Lung (tissue), 12 donors: ENCODE data around the gene GNS. TPM values are rescaled to one million over a fixed set of nuclear protein-coding genes. Genes with fewer than 3 reads are reported as not detected.

Source experiments
- ATAC-seq: fragments of 200-7000 bp; cut with Tn5 transposase; one replicate; pipeline ENCODE4 v1.9.1; 2020; ENCODE audit warnings: moderate number of reproducible peaks; ENCODE audit not compliant: insufficient read depth, low FRiP score
- DNase-seq, 3 donors: peaks; one replicate each; pipeline ENCODE4 v3.0.0-alpha.2; 2013 to 2017
- H3K27ac ChIP-seq, 2 donors: one replicate each; pipeline ENCODE4 v1.5.1; 2013; ENCODE audit warnings: mild to moderate bottlenecking in 2 of 2, moderate library complexity in 2 of 2, control low read depth in 1 of 2, inconsistent platforms in 1 of 2, low read depth in 1 of 2, low read length in 1 of 2
- H3K27me3 ChIP-seq, 3 donors: one replicate each; pipeline ENCODE4 v1.5.1; 2013; ENCODE audit warnings: low read length in 2 of 3; ENCODE audit not compliant: control insufficient read depth in 3 of 3, insufficient read depth in 3 of 3
- H3K36me3 ChIP-seq, 4 donors: one replicate each; pipeline ENCODE4 v1.5.1; 2013; ENCODE audit warnings: low read length in 4 of 4, mild to moderate bottlenecking in 1 of 4, moderate library complexity in 1 of 4; ENCODE audit not compliant: control insufficient read depth in 4 of 4, insufficient read depth in 4 of 4
- H3K4me1 ChIP-seq, 5 donors: one replicate each; pipeline ENCODE4 v1.5.1; 2013; ENCODE audit warnings: low read length in 5 of 5, mild to moderate bottlenecking in 2 of 5, moderate library complexity in 1 of 5; ENCODE audit not compliant: control insufficient read depth in 5 of 5, insufficient read depth in 5 of 5
- H3K4me3 ChIP-seq: one replicate; pipeline ENCODE4 v1.5.1; 2013; ENCODE audit warnings: mild to moderate bottlenecking, control low read depth, moderate library complexity
- H3K9ac ChIP-seq, 2 donors: one replicate each; pipeline ENCODE4 v1.5.1; 2013; ENCODE audit warnings: low read length in 2 of 2, control low read depth in 1 of 2; ENCODE audit not compliant: insufficient read depth in 1 of 2
- H3K9me3 ChIP-seq, 4 donors: one replicate each; pipeline ENCODE4 v1.5.1; 2013; ENCODE audit warnings: low read length in 3 of 4, mild to moderate bottlenecking in 1 of 4, moderate library complexity in 1 of 4; ENCODE audit not compliant: control insufficient read depth in 4 of 4, insufficient read depth in 3 of 4
- CTCF ChIP-seq: IDR thresholded peaks from 2 replicates; pipeline ENCODE4 v1.5.1; 2012; ENCODE audit warnings: mild to moderate bottlenecking; ENCODE audit errors: control extremely low read depth, extremely low read depth
- WGBS, 2 donors: extraction: QIAGEN DNeasy Blood & Tissue Kit; methylation state at CpG; one replicate each; pipeline ENCODE4 v1.1.7; 2013; 5-methylcytosine and 5-hydroxymethylcytosine counted together
- polyA plus RNA-seq, 2 donors: library from polyadenylated mRNA; stranded (reverse); fragments of 200-250 nt; gene quantifications; one replicate each; pipeline ENCODE4 v1.2.1, GENCODE V29; 2013
- total RNA-seq, 2 donors: library from RNA; depleted of rRNA in 1 of 2; stranded (reverse); fragments of >200 nt in 1 of 2; gene quantifications; one replicate each; pipeline ENCODE4 v1.2.1, GENCODE V29; 2014 to 2021
- donor health status: control.
- donor health status: control.
- donor health status: Bipolar disorder and iron deficiency.
- donor health status: healthy.
- donor health status: DM: yes; HTN: yes; CAD: no.

GNS gene
- total and polyA plus RNA-seq, 4 donors, result 27.6 to 149 (median 139) TPM

DNA sequence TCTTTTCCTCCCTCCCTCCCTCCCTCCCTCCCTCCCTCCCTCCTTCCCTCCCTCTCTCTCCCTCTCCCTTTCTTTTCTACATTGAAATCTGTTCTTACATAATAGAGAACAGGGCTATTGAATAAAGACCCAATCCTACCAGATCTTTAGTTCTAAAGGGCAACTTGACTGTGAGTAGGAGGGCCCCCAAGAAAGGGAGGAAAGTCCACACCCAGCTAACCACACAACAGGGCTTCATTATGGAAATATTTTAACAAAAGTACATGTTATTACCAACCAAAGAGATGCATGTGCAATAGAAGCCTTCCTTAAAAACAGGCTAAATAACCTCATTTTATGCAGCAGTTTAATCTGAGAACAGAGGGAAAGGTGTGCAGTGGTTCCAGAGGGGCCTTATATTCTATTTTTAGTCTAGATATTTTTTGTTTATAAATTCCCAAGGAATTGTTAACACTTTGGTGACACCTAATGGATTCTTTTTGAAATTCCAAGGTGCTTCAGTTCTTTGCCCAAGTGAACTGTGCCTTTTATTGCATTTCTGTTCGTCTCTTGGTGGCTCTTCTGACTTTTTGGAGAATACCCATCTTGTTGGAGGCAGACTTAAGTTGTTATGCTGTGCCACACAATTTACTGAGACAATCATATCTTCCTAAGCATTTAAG, 63.0 kb downstream of the GNS start:
- H3K9me3 ChIP-seq, result no peaks in the 10 kb centered on the region
- DNase-seq (peak in 2 of 3 donors; percentile 58 to 65), ATAC-seq (no peak)
- H3K9ac ChIP-seq, result no peak overlapping the region
- H3K4me3 ChIP-seq, result no peak overlapping the region
- peaks cover 5 to 16% (median 9%) of the 10 kb centered on the region in 4 donors for H3K36me3 ChIP-seq
- 49 to 54% methylated on average over 1 of the region's 1 CpG for WGBS, 2 donors
- H3K27me3 ChIP-seq, result no peaks in the 10 kb centered on the region
- peaks cover 2 to 8% (median 4%) of the 10 kb centered on the region in 5 donors for H3K4me1 ChIP-seq
- TF ChIP-seq CTCF, result no peak
- peak overlapping the region in 1 of 2 donors; percentile 14 for H3K27ac ChIP-seq

GRCh38 chr12:64695550-64695949, 63.7 kb downstream of the GNS start:
- WGBS, 2 donors, result 80 to 82% methylated on average over 5 of the region's 5 CpGs
- no peak overlapping the region for H3K27ac ChIP-seq
- H3K4me3 ChIP-seq, result no peak overlapping the region
- H3K9ac ChIP-seq, result no peak overlapping the region
- peaks cover 5 to 16% (median 9%) of the 10 kb centered on the region in 4 donors for H3K36me3 ChIP-seq
- H3K27me3 ChIP-seq, result no peaks in the 10 kb centered on the region
- DNase-seq (no peak), ATAC-seq (no peak)
- peaks cover under 1 to 10% (median 3%) of the 10 kb centered on the region in 5 donors for H3K4me1 ChIP-seq
- no peak for TF ChIP-seq CTCF
- no peaks in the 10 kb centered on the region for H3K9me3 ChIP-seq

DNA sequence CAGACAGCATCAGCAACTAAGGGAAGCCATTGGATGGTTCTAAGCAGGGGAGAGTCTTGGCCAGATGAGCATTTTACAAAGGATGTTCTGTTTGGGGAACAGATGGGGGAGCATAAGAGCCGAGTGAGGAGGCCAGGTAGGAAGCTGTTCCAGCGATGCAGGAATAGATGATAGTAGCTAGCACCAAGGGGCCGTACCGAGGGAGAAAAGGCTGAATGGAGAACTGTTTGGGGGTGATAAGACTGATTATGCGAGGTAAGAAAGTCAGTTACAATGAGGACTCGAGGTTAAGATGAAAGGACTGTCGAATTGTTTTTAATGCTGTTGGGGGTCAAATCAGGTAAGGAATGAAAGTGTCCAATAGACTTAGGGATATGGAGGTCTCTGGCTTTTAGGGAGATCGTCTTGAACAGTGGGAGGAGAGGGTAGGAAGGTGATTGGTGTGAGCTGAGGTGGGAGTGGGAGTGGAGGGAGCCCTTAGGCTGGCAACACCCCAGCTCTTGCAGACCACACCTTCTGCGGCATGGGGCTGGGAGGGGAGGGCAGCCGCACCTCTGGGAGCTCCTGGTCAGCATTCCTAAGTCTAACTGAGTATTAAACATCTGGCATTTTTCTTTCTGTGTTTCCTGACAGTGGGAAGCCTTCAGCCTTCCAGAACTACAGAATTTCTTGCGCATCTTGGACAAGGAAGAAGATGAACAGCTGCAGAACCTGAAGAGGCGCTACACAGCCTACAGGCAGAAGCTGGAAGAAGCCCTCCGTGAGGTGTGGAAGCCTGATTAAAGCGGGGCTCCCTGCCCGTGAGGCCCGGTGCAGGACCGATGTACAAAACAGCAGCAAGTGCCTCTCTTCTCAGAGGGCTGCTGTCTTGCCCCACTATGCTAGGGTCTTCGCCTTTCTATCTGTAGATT, 64.8 kb downstream of the GNS start:
- Histone ChIP-seq H3K4me1 (peaks cover 0 to 10% (median 3%) of the 10 kb centered on the region in 5 donors), H3K9me3 (no peaks in the 10 kb centered on the region), H3K4me3 (no peak overlapping the region), H3K27ac (no peak overlapping the region), H3K9ac (no peak overlapping the region), H3K36me3 (peaks cover 3 to 16% (median 7%) of the 10 kb centered on the region in 4 donors), H3K27me3 (no peaks in the 10 kb centered on the region)
- ATAC-seq, result no peak
- no peak for TF ChIP-seq CTCF
- DNase-seq, result no peak
- WGBS, 2 donors, result 89 to 92% methylated on average over 18 of the region's 18 CpGs
